Liver (tissue), 9 donors: ENCODE results near the gene ELOB. TPM values are rescaled to one million over a fixed set of nuclear protein-coding genes. Genes with fewer than 3 reads are reported as not detected.

Source experiments
- DNase-seq: peaks from one replicate; pipeline ENCODE4 v3.0.0-alpha.2; 2017; ENCODE audit warnings: low spot score
- H3K27ac ChIP-seq, 2 donors: one replicate each; pipeline ENCODE4 v1.7.0; 2013; ENCODE audit warnings: inconsistent platforms in 2 of 2, low read length in 2 of 2, control low read depth in 1 of 2, low read depth in 1 of 2, mild to moderate bottlenecking in 1 of 2
- H3K27me3 ChIP-seq, 4 donors: one replicate each; pipeline versions ENCODE4 v1.6.1 to v1.7.0; 2013; ENCODE audit warnings: low read length in 3 of 4, inconsistent platforms in 1 of 4, mild to moderate bottlenecking in 1 of 4, moderate library complexity in 1 of 4; ENCODE audit not compliant: control insufficient read depth in 4 of 4, insufficient read depth in 4 of 4
- H3K36me3 ChIP-seq, 4 donors: one replicate each; pipeline versions ENCODE4 v1.6.1 to v1.7.0; 2013; ENCODE audit warnings: low read length in 3 of 4, mild to moderate bottlenecking in 3 of 4, low read depth in 1 of 4, moderate library complexity in 1 of 4; ENCODE audit not compliant: control insufficient read depth in 4 of 4, insufficient read depth in 3 of 4
- H3K4me1 ChIP-seq, 4 donors: one replicate each; pipeline versions ENCODE4 v1.6.1 to v1.7.0; 2013; ENCODE audit warnings: low read length in 3 of 4, mild to moderate bottlenecking in 3 of 4, moderate library complexity in 1 of 4; ENCODE audit not compliant: control insufficient read depth in 4 of 4, insufficient read depth in 4 of 4
- H3K4me3 ChIP-seq, 3 donors: one replicate each; pipeline versions ENCODE4 v1.6.1 to v1.7.0; 2013; ENCODE audit warnings: low read length in 3 of 3, control low read depth in 1 of 3, low read depth in 1 of 3, mild to moderate bottlenecking in 1 of 3
- H3K9ac ChIP-seq, 2 donors: one replicate each; pipeline ENCODE4 v1.7.0; 2013; ENCODE audit warnings: low read length in 2 of 2, mild to moderate bottlenecking in 2 of 2, moderate library complexity in 2 of 2, control low read depth in 1 of 2, low read depth in 1 of 2
- H3K9me3 ChIP-seq, 4 donors: one replicate each; pipeline versions ENCODE4 v1.6.1 to v1.7.0; 2013; ENCODE audit warnings: low read length in 3 of 4; ENCODE audit not compliant: control insufficient read depth in 4 of 4
- EGR1 ChIP-seq, 2 donors: IDR thresholded peaks; 2 replicates each; pipeline ENCODE4 v1.6.1; 2016 to 2018; ENCODE audit warnings: antibody characterized with exemption in 2 of 2, low read depth in 2 of 2
- FOXA2 ChIP-seq: IDR thresholded peaks from 2 replicates; pipeline ENCODE4 v1.6.1; 2016; ENCODE audit warnings: antibody characterized with exemption
- GABPA ChIP-seq, 2 donors: IDR thresholded peaks in 1 of 2; conservative IDR thresholded peaks in 1 of 2; 2 replicates each; pipeline ENCODE4 v1.6.1; 2016; ENCODE audit warnings: antibody characterized with exemption in 2 of 2, mild to moderate bottlenecking in 1 of 2, moderate library complexity in 1 of 2
- HNF4A ChIP-seq, 2 donors: conservative IDR thresholded peaks; 2 replicates each; pipeline ENCODE4 v1.6.1; 2016; ENCODE audit warnings: antibody characterized with exemption in 2 of 2, mild to moderate bottlenecking in 2 of 2
- HNF4G ChIP-seq: IDR thresholded peaks from 2 replicates; pipeline ENCODE4 v1.6.1; 2016; ENCODE audit warnings: antibody characterized with exemption
- JUND ChIP-seq, 2 donors: IDR thresholded peaks; 2 replicates each; pipeline ENCODE4 v1.6.1; 2016; ENCODE audit warnings: antibody characterized with exemption in 2 of 2
- MAX ChIP-seq: IDR thresholded peaks from 2 replicates; pipeline ENCODE4 v1.6.1; 2016; ENCODE audit warnings: antibody characterized with exemption
- NR2F2 ChIP-seq: IDR thresholded peaks from 2 replicates; pipeline ENCODE4 v1.6.1; 2016; ENCODE audit warnings: antibody characterized with exemption
- REST ChIP-seq: IDR thresholded peaks from 2 replicates; pipeline ENCODE4 v1.6.1; 2016; ENCODE audit warnings: antibody characterized with exemption, mild to moderate bottlenecking
- SP1 ChIP-seq: IDR thresholded peaks from 2 replicates; pipeline ENCODE4 v1.6.1; 2018; ENCODE audit warnings: antibody characterized with exemption, mild to moderate bottlenecking
- TAF1 ChIP-seq: conservative IDR thresholded peaks from 2 replicates; pipeline ENCODE4 v1.6.1; 2016; ENCODE audit warnings: antibody characterized with exemption, mild to moderate bottlenecking
- YY1 ChIP-seq: IDR thresholded peaks from 2 replicates; pipeline ENCODE4 v1.6.1; 2016; ENCODE audit warnings: antibody characterized with exemption, mild to moderate bottlenecking
- WGBS: extraction: QIAGEN DNeasy Blood & Tissue Kit; methylation state at CpG from one replicate; pipeline ENCODE4 v1.1.7; 2013; 5-methylcytosine and 5-hydroxymethylcytosine counted together
- polyA plus RNA-seq, 2 donors: library from polyadenylated mRNA; stranded (reverse) in 1 of 2; unstranded in 1 of 2; fragments of 200-250 nt in 1 of 2; fragments of >200 nt in 1 of 2; fragmentation: Nextera tagmentation in 1 of 2; extraction: Ambion mirVana in 1 of 2; gene quantifications; one replicate each; pipeline versions ENCODE4 v1.2.1 to v1.2.3, GENCODE V29; 2013 to 2015
- total RNA-seq, 2 donors: library from RNA; depleted of rRNA; stranded (reverse); fragments of >200 nt; gene quantifications; one replicate each; pipeline ENCODE4 v1.2.3, GENCODE V29; 2014
- TF ChIP-seq, protein P1 (sequence below): IDR thresholded peaks from 2 replicates; pipeline ENCODE4 v1.6.1; 2016; ENCODE audit warnings: antibody characterized with exemption
- TF ChIP-seq, protein P2 (sequence below): fragments of 150-350 bp; IDR thresholded peaks from 2 replicates; pipeline ENCODE4 v1.5.1; 2017; ENCODE audit warnings: improper control_type of control experiment, low read depth, low read length; ENCODE audit not compliant: missing input control
- donor health status: healthy.
- donor health status: healthy.
- donor health status: healthy.
- donor health status: healthy.
- donor health status: healthy.

Gene ELOB
- total and polyA plus RNA-seq, 4 donors: 114 to 395 (median 313) TPM

GRCh38 chr16:2819939-2820835, 43.1 kb upstream of the ELOB start:
- Histone ChIP-seq H3K4me3 (no peak overlapping the region), H3K36me3 (no peaks in the 10 kb centered on the region), H3K27ac (no peak overlapping the region), H3K4me1 (no peaks in the 10 kb centered on the region), H3K27me3 (peaks cover 0 to 3% (median 0%) of the 10 kb centered on the region in 4 donors), H3K9ac (no peak overlapping the region), H3K9me3 (no peaks in the 10 kb centered on the region)
- WGBS: 67% methylated on average over 17 of the region's 17 CpGs
- DNase-seq: no peak
- no peak for TF ChIP-seq MAX
- TF ChIP-seq TAF1: no peak
- no peak for TF ChIP-seq FOXA2
- no peak for TF ChIP-seq HNF4G
- no peak for TF ChIP-seq GABPA (IDR thresholded peaks at IDR 0.05 in 1 of 2, conservative IDR thresholded peaks at IDR 0.05 in 1 of 2)
- TF ChIP-seq JUND (IDR thresholded peaks at IDR 0.05): no peak

- 84% methylated on average over 18 of the region's 18 CpGs for WGBS
- TF ChIP-seq YY1: no peak
- TF ChIP-seq SP1: no peak
- DNase-seq: no peak
Measured at GRCh38 chr16:2819179-2819938, 42.3 kb upstream of the ELOB start.

GRCh38 chr16:2818272-2818876, 41.3 kb upstream of the ELOB start:
- Histone ChIP-seq H3K27me3 (peaks cover 0 to 3% (median 0%) of the 10 kb centered on the region in 4 donors), H3K36me3 (no peaks in the 10 kb centered on the region), H3K9ac (no peak overlapping the region), H3K9me3 (no peaks in the 10 kb centered on the region), H3K27ac (no peak overlapping the region), H3K4me1 (no peaks in the 10 kb centered on the region), H3K4me3 (no peak overlapping the region)
- DNase-seq: no peak
- WGBS: 92% methylated on average over 10 of the region's 10 CpGs
- no peak for TF ChIP-seq SP1
- TF ChIP-seq EGR1 (IDR thresholded peaks at IDR 0.05; ENCODE audit: low read depth in 2 of 2): no peak
- TF ChIP-seq REST: no peak
- TF ChIP-seq MAX: no peak
- no peak for TF ChIP-seq NR2F2
- TF ChIP-seq, protein P1, sequence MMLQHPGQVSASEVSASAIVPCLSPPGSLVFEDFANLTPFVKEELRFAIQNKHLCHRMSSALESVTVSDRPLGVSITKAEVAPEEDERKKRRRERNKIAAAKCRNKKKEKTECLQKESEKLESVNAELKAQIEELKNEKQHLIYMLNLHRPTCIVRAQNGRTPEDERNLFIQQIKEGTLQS: no peak
- TF ChIP-seq TAF1: no peak
- TF ChIP-seq FOXA2: no peak
- TF ChIP-seq HNF4A (conservative IDR thresholded peaks at IDR 0.05): no peak
- TF ChIP-seq, protein P2, sequence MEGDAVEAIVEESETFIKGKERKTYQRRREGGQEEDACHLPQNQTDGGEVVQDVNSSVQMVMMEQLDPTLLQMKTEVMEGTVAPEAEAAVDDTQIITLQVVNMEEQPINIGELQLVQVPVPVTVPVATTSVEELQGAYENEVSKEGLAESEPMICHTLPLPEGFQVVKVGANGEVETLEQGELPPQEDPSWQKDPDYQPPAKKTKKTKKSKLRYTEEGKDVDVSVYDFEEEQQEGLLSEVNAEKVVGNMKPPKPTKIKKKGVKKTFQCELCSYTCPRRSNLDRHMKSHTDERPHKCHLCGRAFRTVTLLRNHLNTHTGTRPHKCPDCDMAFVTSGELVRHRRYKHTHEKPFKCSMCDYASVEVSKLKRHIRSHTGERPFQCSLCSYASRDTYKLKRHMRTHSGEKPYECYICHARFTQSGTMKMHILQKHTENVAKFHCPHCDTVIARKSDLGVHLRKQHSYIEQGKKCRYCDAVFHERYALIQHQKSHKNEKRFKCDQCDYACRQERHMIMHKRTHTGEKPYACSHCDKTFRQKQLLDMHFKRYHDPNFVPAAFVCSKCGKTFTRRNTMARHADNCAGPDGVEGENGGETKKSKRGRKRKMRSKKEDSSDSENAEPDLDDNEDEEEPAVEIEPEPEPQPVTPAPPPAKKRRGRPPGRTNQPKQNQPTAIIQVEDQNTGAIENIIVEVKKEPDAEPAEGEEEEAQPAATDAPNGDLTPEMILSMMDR: no peak
- no peak for TF ChIP-seq GABPA (IDR thresholded peaks at IDR 0.05 in 1 of 2, conservative IDR thresholded peaks at IDR 0.05 in 1 of 2)

More at GRCh38 chr16:2819179-2819938, 42.3 kb upstream of the ELOB start:
- no peak overlapping the region for H3K9ac ChIP-seq
- H3K36me3 ChIP-seq: no peaks in the 10 kb centered on the region
- H3K27ac ChIP-seq: no peak overlapping the region
- peaks cover 0 to 3% (median 0%) of the 10 kb centered on the region in 4 donors for H3K27me3 ChIP-seq
- H3K4me3 ChIP-seq: no peak overlapping the region
- no peaks in the 10 kb centered on the region for H3K4me1 ChIP-seq
- H3K9me3 ChIP-seq: no peaks in the 10 kb centered on the region
